DOHH2 (cell line): ENCODE data around the gene UBL4A.

Source experiments
- CTCF ChIP-seq: fragments of 200-600 bp; sonication (generic); IDR thresholded peaks from one replicate; pipeline ENCODE4 v1.5.1; 2014; ENCODE audit warnings: antibody characterized with exemption, mild to moderate bottlenecking, low read depth, low read length; ENCODE audit not compliant: poor library complexity, severe bottlenecking
- EZH2phosphoT487 ChIP-seq: fragments of 200-600 bp; sonication (generic); IDR thresholded peaks from 2 replicates; pipeline ENCODE4 v1.6.1; 2017; ENCODE audit warnings: borderline replicate concordance, mild to moderate bottlenecking, antibody characterized with exemption, low read length, moderate library complexity, mixed read lengths

GRCh38 chrX:154459832-154460231, 26.6 kb downstream of the UBL4A start:
- no peak for TF ChIP-seq CTCF
- TF ChIP-seq EZH2phosphoT487, result no peak
